GM18907 (cell line): ENCODE data around the gene LGALS3BP.

Experiments
- ATAC-seq: cut with Tn5 transposase; IDR thresholded peaks from one replicate; pipeline ENCODE4 v1.9.1; 2021; ENCODE audit warnings: mild to moderate bottlenecking, moderate library complexity; ENCODE audit not compliant: unreplicated experiment

The LGALS3BP gene

GRCh38 chr17:78986649-78987328, 7.1 kb upstream of the LGALS3BP start:
- no peak for ATAC-seq

- ATAC-seq, result no peak
Measured at GRCh38 chr17:78986048-78986648, 6.4 kb upstream of the LGALS3BP start.

- ATAC-seq, result no peak
Measured at GRCh38 chr17:78985395-78985794, 5.7 kb upstream of the LGALS3BP start.

DNA sequence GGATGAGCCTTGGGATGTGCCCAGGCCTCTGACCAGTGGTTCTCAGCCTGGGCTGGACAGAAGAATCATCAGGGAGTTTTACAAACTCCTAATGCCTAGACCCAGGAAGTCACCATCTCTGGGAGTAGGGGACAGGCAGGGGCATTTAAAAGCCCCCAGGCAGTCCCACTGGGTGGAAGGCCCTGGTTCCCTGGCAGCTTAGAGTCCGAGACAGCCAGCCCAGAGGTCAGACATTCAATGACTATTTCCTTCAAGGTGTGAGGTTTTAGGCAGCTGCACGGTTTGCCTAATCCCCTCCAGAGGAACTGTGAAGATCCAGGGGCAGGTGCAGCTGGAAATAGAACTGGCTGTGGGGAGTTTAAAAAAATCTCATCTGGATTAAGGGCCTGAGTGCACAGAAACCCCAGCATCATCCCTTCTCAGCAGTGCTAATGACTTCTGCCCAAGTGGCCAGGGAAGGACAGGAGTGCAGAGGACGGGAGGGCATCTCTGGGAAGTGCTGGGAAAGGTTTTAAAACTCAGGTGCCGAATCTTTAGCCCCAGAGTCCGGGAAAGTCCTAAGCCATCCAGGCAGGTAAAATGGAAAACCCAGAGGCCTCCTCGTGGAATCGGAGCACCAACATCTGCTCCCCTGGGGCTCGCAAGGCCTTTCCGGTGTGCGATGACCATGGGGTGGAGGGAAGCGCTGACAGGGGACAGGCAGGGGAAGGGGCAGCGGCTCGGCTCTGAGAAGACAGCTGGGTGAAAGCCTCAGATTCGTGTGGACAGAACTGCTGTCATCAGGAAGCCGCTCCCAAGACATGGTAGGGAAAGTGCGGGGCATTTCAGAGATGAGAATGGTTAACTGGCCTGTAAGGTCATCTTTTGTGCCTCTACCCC, 1.5 kb upstream of the LGALS3BP start:
- ATAC-seq, result no peak

DNA sequence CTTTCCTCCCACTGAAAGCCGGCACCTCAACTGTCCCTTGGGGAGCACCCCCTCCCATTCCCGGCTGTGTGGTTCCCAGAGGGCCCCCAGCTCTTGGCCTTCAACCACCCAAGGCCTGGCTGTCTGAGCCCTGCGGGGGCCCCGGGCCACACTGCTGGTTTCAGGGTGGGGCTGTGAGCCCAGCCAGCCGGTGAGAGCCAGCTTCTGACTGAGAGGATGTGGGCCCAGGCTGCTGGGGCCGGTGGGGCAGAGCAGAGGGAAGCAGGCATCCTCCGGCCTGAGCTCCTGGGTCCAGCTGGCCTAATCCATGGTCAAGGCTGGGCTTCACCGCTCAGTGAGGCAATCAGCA, 875 bp upstream of the LGALS3BP start:
- no peak for ATAC-seq

DNA sequence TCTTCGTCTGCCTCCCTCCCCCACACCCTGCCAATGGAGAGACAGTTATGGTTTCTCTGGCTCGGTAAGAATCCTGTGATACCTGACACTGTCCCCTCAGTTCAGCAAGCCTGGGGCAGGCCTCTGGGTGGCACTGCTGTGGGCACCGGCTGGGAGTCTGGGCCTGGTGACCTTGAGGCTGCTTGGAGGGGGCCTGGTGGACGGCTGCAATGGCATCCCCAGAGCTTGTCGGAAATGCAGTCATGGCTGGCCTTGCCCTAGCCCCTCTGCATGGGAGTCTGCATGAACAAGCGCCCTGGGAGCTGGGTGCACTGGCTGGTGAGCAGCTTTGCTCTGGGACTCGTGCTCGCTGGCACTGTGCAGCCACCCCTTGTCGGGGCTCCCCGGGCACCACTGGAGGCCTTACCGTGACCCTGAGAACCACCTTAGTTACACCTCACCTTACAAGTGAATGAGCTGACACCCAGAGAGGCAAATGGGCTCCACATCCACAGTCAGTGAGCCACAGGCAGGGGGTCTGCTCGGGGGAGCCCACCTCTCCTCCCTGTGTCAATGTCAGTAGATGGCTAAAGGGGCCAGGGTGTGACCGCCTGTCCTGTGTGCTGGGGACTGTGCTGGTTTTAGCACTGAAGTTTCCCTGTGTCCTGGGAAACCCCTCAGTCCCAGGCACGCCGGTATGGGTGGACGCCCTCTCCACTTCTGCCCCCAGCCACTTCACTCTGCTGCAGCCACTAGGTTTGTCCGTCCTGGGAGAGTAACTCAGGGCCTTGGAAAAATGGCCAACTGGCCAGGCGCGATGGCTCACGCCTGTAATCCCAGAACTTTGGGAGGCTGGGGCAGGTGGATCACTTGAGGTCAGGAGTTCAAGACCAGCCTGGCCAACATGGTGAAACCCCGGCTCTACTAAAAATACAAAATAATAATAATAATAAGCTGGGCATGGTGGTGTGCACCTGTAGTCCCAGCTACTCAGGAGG, 1.4 kb downstream of the LGALS3BP start:
- no peak for ATAC-seq

- no peak for ATAC-seq
Measured at GRCh38 chr17:78977681-78977943, 2.1 kb downstream of the LGALS3BP start.

GRCh38 chr17:78976907-78977680, 2.6 kb downstream of the LGALS3BP start:
- ATAC-seq, result no peak

- no peak for ATAC-seq
Measured at GRCh38 chr17:78974635-78975591, 4.8 kb downstream of the LGALS3BP start.

DNA sequence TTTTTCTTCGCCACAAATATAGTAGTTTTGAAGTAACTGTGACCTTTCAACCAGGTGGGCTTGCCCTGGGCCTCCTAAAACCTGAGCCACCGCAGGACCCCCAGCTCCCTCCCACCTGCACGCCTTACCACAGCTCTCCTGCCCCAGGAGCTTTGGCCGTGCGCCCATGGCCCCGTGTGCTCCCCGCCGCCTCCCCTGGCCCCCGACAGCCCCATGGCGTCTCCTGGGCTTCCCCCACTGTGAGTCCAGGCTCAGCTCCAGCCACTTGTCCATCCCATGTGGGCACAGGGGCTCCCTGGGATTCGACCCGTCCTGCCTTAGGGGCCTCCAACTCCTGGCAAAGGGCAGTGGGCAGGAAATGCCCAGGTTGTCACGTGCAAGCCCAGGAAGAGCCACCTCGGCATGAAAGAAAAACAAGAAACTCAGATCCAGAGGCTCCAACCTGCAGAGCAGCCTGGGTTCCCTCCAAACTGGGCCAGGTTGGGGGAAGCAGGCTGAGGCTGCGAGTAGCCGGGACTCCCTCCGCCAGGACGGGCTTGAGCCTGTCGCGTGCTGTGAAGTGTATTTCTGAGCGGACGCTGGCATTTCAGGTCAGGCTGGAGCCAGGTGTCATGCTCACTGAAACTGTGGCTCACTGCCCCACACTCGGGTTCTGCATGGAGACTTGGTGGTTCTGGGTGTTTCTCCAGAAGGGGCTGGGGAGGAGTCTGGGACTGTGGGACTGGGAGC, 5.8 kb downstream of the LGALS3BP start:
- ATAC-seq, result no peak

DNA sequence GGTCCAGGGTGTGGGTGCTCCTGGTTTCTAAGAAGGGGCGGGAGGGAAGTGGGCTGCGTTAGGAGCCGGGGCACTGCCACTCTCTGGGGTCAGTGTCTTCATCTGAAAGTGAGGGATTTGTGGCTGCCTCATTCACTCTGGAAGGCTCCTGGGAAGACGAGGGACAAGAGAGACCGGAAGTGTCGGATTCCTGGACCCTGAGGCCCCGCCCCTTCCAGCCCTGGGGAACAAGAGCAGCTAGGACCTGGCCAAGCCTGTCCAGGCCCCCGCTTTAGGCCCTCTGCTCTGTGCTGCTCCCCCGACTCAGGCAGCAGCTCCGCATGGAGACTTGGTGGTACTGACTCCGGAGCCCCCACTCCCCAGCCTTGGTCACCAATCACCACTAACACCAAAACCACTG, 6.5 kb downstream of the LGALS3BP start:
- ATAC-seq, result no peak

DNA sequence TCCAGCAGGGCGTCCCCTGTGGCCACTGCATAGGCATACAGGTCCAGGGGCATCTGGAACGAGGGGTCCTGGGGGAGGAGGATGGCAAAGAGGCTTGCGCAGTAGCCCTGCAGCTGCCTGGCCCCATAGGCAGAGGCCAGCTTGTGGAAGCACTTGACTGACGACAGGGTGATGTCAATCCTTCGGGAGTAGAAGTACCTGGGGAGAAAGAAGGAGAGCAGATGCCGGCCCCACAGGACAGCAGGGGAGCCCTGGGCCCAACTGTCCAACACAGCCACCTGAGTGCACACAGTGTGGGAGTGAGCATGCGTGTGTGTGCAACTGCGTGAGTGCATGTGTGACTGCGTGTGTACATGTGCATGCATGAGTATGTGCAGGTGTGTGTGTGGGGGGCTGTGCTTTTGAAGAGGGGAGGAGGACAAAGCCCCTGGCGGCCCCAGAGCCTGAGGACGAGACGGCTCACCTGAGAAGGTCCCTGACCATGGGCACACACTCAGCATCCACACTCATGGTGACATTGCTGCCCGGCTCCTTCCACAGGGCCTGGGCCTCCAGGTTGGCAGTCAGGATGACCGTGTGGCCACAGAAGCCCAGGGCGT, 7.1 kb downstream of the LGALS3BP start:
- ATAC-seq, result no peak

DNA sequence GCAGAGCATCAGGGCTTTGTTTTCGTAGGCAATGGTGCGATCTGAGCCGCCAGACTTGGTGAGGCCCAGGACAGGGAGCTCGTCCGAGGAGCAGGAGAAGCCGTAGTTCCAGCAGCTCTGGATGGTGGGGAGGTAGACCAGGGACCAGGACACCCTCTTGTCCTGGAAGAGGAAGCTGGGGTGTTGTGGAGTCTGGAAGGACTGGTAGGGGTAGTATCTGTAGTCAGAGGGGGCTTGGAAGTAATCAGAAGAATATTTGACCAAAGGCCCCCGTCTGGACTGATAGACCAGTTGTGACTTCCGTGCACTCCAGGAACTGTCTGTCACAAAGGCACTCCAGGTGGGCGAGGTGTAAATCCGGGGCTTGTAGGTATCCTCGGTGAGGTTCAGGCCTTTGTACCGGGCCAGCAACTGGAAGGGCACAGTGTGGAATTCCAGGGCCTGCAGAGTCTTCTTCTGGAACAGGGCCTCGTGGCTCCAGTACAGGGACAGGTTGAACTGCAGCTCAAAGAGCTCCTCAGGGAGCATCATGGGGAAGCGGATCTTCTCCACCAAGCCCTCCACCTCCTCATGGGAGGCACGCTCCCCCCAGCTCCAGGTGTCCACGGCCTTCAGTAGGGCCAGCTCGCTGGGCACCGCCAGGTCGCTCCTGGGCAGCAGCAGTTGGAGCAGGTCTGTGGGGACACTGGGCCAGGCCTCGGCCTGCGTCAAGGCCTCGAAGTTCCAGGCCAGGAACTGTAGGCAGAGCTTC, 7.8 kb downstream of the LGALS3BP start:
- no peak for ATAC-seq

- ATAC-seq, result no peak
Measured at GRCh38 chr17:78970834-78971755, 8.6 kb downstream of the LGALS3BP start.

- ATAC-seq, result no peak
Measured at GRCh38 chr17:78969865-78970264, 9.9 kb downstream of the LGALS3BP start.

DNA sequence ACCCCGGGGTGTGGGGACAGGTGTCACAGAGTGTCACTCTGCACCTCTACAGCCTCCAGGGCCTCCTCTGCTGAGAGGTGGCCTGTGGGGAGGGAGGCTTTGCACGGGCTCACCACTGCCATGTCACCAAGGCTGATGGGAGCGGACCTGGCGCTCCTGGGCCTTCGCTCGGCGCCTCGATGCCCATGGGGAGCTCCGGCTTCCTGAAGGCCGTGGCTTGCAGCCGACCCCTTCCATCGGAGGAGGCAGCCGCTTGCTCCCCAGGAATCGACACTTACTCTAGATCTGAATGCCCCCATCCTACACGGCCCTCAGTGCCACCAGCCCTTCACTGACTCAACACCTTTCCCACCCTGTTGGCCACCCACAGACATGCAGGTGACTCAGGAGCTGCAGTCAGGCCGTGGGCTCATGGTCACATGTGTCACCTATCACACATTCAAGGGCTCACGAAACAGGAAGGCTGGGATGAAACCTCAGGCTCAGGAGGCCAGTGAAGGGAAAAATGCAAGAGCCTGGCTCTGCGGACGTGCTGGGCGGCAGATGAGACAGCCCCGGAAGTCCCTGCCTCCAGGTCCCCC, 11.9 kb downstream of the LGALS3BP start:
- ATAC-seq, result no peak
